GM12878 (cell line): ENCODE data around the gene IL1B. TPM values are rescaled to one million over a fixed set of nuclear protein-coding genes. Genes with fewer than 3 reads are reported as not detected.

Experiments used
- ATAC-seq: fragments of 200-7000 bp; cut with Tn5 transposase; 3 replicates; pipeline ENCODE4 v1.9.1; 2020; ENCODE audit warnings: mild to moderate bottlenecking, moderate library complexity
- BruUV-seq: library from RNA; stranded (reverse); fragments of 400-500 nt; replicated peaks from 2 replicates; lab custom pipeline; 2021; lab: Mats Ljungman, UMichigan
- CTCF ChIA-PET: fragments of 300-600 bp; sonication (Branson Sonifier 250); formaldehyde crosslinking; extraction: SDS; loops from one replicate; lab custom pipeline; 2021; ENCODE audit warnings: inconsistent platforms; lab: Yijun Ruan, JAX
- POLR2A ChIA-PET: fragments of 350-600 bp; formaldehyde crosslinking; extraction: SDS; loops from one replicate; lab custom pipeline; 2021; ENCODE audit warnings: inconsistent platforms; lab: Charles Lee
- RAD21 ChIA-PET: fragments of 300-600 bp; sonication (Branson Sonifier 250); formaldehyde crosslinking; loops from one replicate; lab custom pipeline; 2023; ENCODE audit warnings: antibody characterized with exemption; ENCODE audit not compliant: unreplicated experiment; lab: Charles Lee
- SMC1A ChIA-PET: fragments of 300-600 bp; sonication (Branson Sonifier 250); formaldehyde crosslinking; loops from one replicate; lab custom pipeline; 2023; ENCODE audit not compliant: unreplicated experiment, uncharacterized antibody; lab: Charles Lee
- DNase-seq: peaks from one replicate; pipeline ENCODE4 v3.0.0-alpha.2; 2011; ENCODE audit warnings: low read depth, low spot score
- FAIRE-seq: peaks from 3 replicates; lab custom pipeline; 2011; peaks lifted over from hg19 to GRCh38; lab: Jason Lieb, UNC
- H2AFZ ChIP-seq: 2 replicates; pipeline ENCODE4 v1.6.0; 2011; ENCODE audit warnings: low read depth, low read length, control low read depth; ENCODE audit not compliant: control insufficient read depth
- H3K27ac ChIP-seq: 2 replicates; pipeline ENCODE4 v1.5.1; 2011; ENCODE audit warnings: control low read depth; ENCODE audit not compliant: control insufficient read depth, insufficient read depth
- H3K27me3 ChIP-seq, 2 experiments: replicated peaks in 1 of 2; 2 replicates each; pipeline versions ENCODE4 v1.6.0 to v1.6.1; 2011; ENCODE audit warnings: low read length in 1 of 2; ENCODE audit not compliant: control insufficient read depth in 2 of 2, insufficient read depth in 2 of 2
- H3K36me3 ChIP-seq, 2 experiments: 2 replicates each; pipeline ENCODE4 v1.5.1; 2011; ENCODE audit warnings: low read length in 1 of 2; ENCODE audit not compliant: control insufficient read depth in 2 of 2, insufficient read depth in 2 of 2
- H3K4me1 ChIP-seq: 2 replicates; pipeline ENCODE4 v1.6.1; 2011; ENCODE audit warnings: mild to moderate bottlenecking, low read length, moderate library complexity, mixed read lengths; ENCODE audit not compliant: control insufficient read depth, insufficient read depth
- H3K4me2 ChIP-seq: 2 replicates; pipeline ENCODE4 v1.6.0; 2011; ENCODE audit warnings: control low read depth; ENCODE audit not compliant: control insufficient read depth, insufficient read depth
- H3K4me3 ChIP-seq: fragments of 200-600 bp; sonication (generic); 2 replicates; pipeline ENCODE4 v1.5.1; 2016
- H3K79me2 ChIP-seq: 2 replicates; pipeline ENCODE4 v1.6.0; 2011; ENCODE audit warnings: low read length; ENCODE audit not compliant: control insufficient read depth, insufficient read depth
- H3K9ac ChIP-seq: 2 replicates; pipeline ENCODE4 v1.8.0; 2011; ENCODE audit warnings: low read length, control low read depth, mixed read lengths; ENCODE audit not compliant: control insufficient read depth, insufficient read depth
- H3K9me3 ChIP-seq: replicated peaks from 3 replicates; pipeline ENCODE4 v1.5.1; 2011; ENCODE audit warnings: mild to moderate bottlenecking, low read length; ENCODE audit not compliant: control insufficient read depth, insufficient read depth
- H4K20me1 ChIP-seq: 2 replicates; pipeline ENCODE4 v1.6.0; 2011; ENCODE audit not compliant: control insufficient read depth, insufficient read depth
- ATF7 ChIP-seq: fragments of 450-650 bp; IDR thresholded peaks from 2 replicates; pipeline ENCODE4 v1.6.1; 2016; ENCODE audit warnings: low read depth, mild to moderate bottlenecking
- CREB1 ChIP-seq: IDR thresholded peaks from 2 replicates; pipeline ENCODE4 v1.6.1; 2012; ENCODE audit warnings: low read depth, mild to moderate bottlenecking, inconsistent platforms
- E2F4 ChIP-seq: IDR thresholded peaks from 2 replicates; pipeline ENCODE4 v1.6.1; 2012; ENCODE audit warnings: low read depth, low read length, improper control_type of control experiment
- ESRRA ChIP-seq: IDR thresholded peaks from 2 replicates; pipeline ENCODE4 v1.6.1; 2012; ENCODE audit warnings: mild to moderate bottlenecking, low read length, improper control_type of control experiment
- LARP7 ChIP-seq: fragments of 450-650 bp; IDR thresholded peaks from 2 replicates; pipeline ENCODE4 v1.6.1; 2017; ENCODE audit warnings: mild to moderate bottlenecking
- MLLT1 ChIP-seq: fragments of 450-650 bp; IDR thresholded peaks from 2 replicates; pipeline ENCODE4 v1.6.1; 2016; ENCODE audit warnings: mild to moderate bottlenecking
- NR2C2 ChIP-seq: IDR thresholded peaks from 2 replicates; pipeline ENCODE4 v1.6.1; 2011; ENCODE audit warnings: borderline replicate concordance, low read depth; ENCODE audit not compliant: control insufficient read depth, insufficient read length
- POLR2AphosphoS5 ChIP-seq: IDR thresholded peaks from 2 replicates; pipeline ENCODE4 v1.6.1; 2011; ENCODE audit warnings: mild to moderate bottlenecking, low read length, inconsistent platforms
- SP1 ChIP-seq: IDR thresholded peaks from one replicate; pipeline ENCODE4 v1.6.1; 2011; ENCODE audit warnings: low read depth, low read length
- ZBTB33 ChIP-seq: fragments of 450-650 bp; IDR thresholded peaks from 2 replicates; pipeline ENCODE4 v1.6.1; 2017; ENCODE audit warnings: mild to moderate bottlenecking
- WGBS: methylation state at CpG from one replicate; pipeline ENCODE4 v1.1.6; 2016; ENCODE audit warnings: low lambda C conversion rate; ENCODE audit not compliant: insufficient replicate concordance, insufficient coverage; ENCODE audit errors: missing lambda C conversion rate; 5-methylcytosine and 5-hydroxymethylcytosine counted together
- in situ Hi-C: fragments of 300-500 bp; cut with MboI; formaldehyde crosslinking; loops from 9 replicates; pipeline ENCODE4 v1.14.3; 2018; ENCODE audit warnings: mixed read lengths
- intact Hi-C: fragments of 100-400 bp; cut with micrococcal nuclease; formaldehyde crosslinking; loops from one replicate; pipeline ENCODE4 v1.14.2; 2022; ENCODE audit not compliant: unreplicated experiment
- polyA plus RNA-seq, 11 experiments: library from polyadenylated mRNA; depleted of rRNA in 4 of 11; unstranded in 6 of 11; stranded (reverse) in 5 of 11; fragments of >200 nt; fragmentation: Nextera tagmentation in 4 of 11; fragmentation: Illumina TruSeq in 1 of 11; extraction: Ambion mirVana in 4 of 11; extraction: Trizol in 1 of 11; gene quantifications; 1 replicate in 1 of 11; 2 replicates in 10 of 11; pipeline versions ENCODE4 v1.2.1 to v1.2.3, GENCODE V29; 2011 to 2016; ENCODE audit warnings: inconsistent platforms in 2 of 11, missing spikeins in 2 of 11, low read depth in 1 of 11
- total RNA-seq, 4 experiments: library from RNA; depleted of rRNA in 3 of 4; stranded (reverse); fragments of >200 nt in 3 of 4; fragmentation: Illumina TruSeq in 1 of 4; extraction: Trizol in 1 of 4; gene quantifications; 2 replicates each; pipeline versions ENCODE4 v1.2.1 to v1.2.3, GENCODE V29; 2013 to 2021

IL1B gene
- total and polyA plus RNA-seq, 10 of the 15 experiments (the other 5 are each of a cell fraction or from before 2014, with no cell fraction given) = 0.20 to 1.6 (median 0.84) TPM

- no peak for ATAC-seq
- H3K4me3 ChIP-seq = no peak overlapping the region
- H3K4me1 ChIP-seq = peaks cover 6% of the 10 kb centered on the region
- no peak overlapping the region for H2AFZ ChIP-seq
- no peaks in the 10 kb centered on the region for H4K20me1 ChIP-seq
- H3K27ac ChIP-seq = no peak overlapping the region
- H3K9ac ChIP-seq = no peak overlapping the region
- no peaks in the 10 kb centered on the region for H3K9me3 ChIP-seq
- TF ChIP-seq CREB1 (no peak), E2F4 (no peak), ATF7 (no peak), SP1 (no peak), NR2C2 (no peak), ZBTB33 (no peak), LARP7 (no peak), ESRRA (no peak), MLLT1 (no peak), POLR2AphosphoS5 (no peak)
- intact Hi-C loops (no loop called here), in situ Hi-C loops (no loop called here)
- no peaks in the 10 kb centered on the region for H3K36me3 ChIP-seq
- WGBS = 76% methylated on average over 3 of the region's 3 CpGs
- POLR2A ChIA-PET = interaction anchor here (1.5 kb wide), 1 partner anchor 18 kb away, joined by 5 read pairs; the partner anchor contains the start of gene IL1B
- RAD21 ChIA-PET = interaction anchor here (0.6 to 1.0 kb wide), 3 partner anchors 68 to 124 kb away, joined by 3 read pairs; no protein-coding TSS in a partner anchor
- SMC1A ChIA-PET = interaction anchor here (1.0 to 1.5 kb wide), 4 partner anchors 9 to 22 kb away, joined by 3 to 4 read pairs (median 3); no protein-coding TSS in a partner anchor
- BruUV-seq = no TSS peak
- no peak for DNase-seq
- FAIRE-seq = no peak
- no peaks in the 10 kb centered on the region for H3K27me3 ChIP-seq
- no peaks in the 10 kb centered on the region for H3K79me2 ChIP-seq
- no peak overlapping the region for H3K4me2 ChIP-seq
- CTCF ChIA-PET = interaction anchor here (0.7 kb wide), 1 partner anchor 84 kb away, joined by 5 read pairs; no protein-coding TSS in a partner anchor
These were observed 18.3 kb downstream of the IL1B start for GRCh38 chr2:112818094-112818902.
